Activated T-cell treated with anti-CD3 and anti-CD28 coated beads, Interleukin-2, amount 50 U/mL, for 72 hours (primary cell): ENCODE measurements around the gene NDUFA9. TPM values are rescaled to one million over a fixed set of nuclear protein-coding genes. Genes with fewer than 3 reads are reported as not detected.
A peak's percentile ranks its signal among the peaks of the same experiment; 100 is the strongest.

Experiments used
- ATAC-seq, 2 donors: fragments of 150-1000 bp; cut with Tn5 transposase; replicated peaks in 1 of 2; 2 replicates each; pipeline ENCODE4 v1.10.0; 2021; ENCODE audit warnings: moderate library complexity in 2 of 2, mild to moderate bottlenecking in 1 of 2
- DNase-seq, 2 donors: peaks; one replicate each; pipeline ENCODE4 v3.0.0; 2021 to 2022; ENCODE audit warnings: mixed read lengths in 1 of 2
- H3K27ac Mint-ChIP-seq: one replicate; pipeline ENCODE4 v1.8.0; 2022; ENCODE audit warnings: mild to moderate bottlenecking, moderate library complexity, mixed read lengths
- H3K27me3 Mint-ChIP-seq: one replicate; pipeline ENCODE4 v1.8.0; 2022; ENCODE audit warnings: low read depth, mixed read lengths
- H3K36me3 Mint-ChIP-seq, 2 donors: one replicate each; pipeline ENCODE4 v1.8.0; 2022; ENCODE audit warnings: mixed read lengths in 2 of 2, mild to moderate bottlenecking in 1 of 2; ENCODE audit not compliant: insufficient read depth in 2 of 2
- H3K4me1 Mint-ChIP-seq: one replicate; pipeline ENCODE4 v1.8.0; 2022; ENCODE audit warnings: low read depth, mixed read lengths
- H3K4me3 Mint-ChIP-seq, 2 donors: one replicate each; pipeline ENCODE4 v1.8.0; 2022; ENCODE audit warnings: mild to moderate bottlenecking in 2 of 2, mixed read lengths in 2 of 2, moderate library complexity in 2 of 2
- H3K9me3 Mint-ChIP-seq, 2 donors: one replicate each; pipeline ENCODE4 v1.8.0; 2022; ENCODE audit warnings: mixed read lengths in 2 of 2
- total RNA-seq, 2 donors: library from RNA; stranded (reverse); gene quantifications; one replicate each; pipeline ENCODE4 v1.2.3, GENCODE V29; 2022

The NDUFA9 gene
- total RNA-seq, result 100 to 1,000 TPM; 107 to 119 TPM

- peak within 1 kb of the TSS; percentile 91 for H3K27ac Mint-ChIP-seq
- H3K4me3 Mint-ChIP-seq, result peak within 1 kb of the TSS; percentile 98
- H3K27me3 Mint-ChIP-seq, result no peaks in the 10 kb centered on the region
- no peaks in the 10 kb centered on the region for H3K9me3 Mint-ChIP-seq
- DNase-seq, result peak; percentile 82
- ATAC-seq, result peak; percentile 96 to 97
- peaks cover 1 to 3% of the 10 kb centered on the region in 2 donors for H3K36me3 Mint-ChIP-seq
- peaks cover 34% of the 10 kb centered on the region for H3K4me1 Mint-ChIP-seq
These were observed at the start of gene NDUFA9, which contains the start of gene AKAP3 for GRCh38 chr12:4648501-4649357. Gene NDUFA9, plus strand, starts transcription at chr12:4649114. Its CDS starts 13 bp downstream, at chr12:4649127. Gene AKAP3, minus strand, starts transcription at chr12:4649051. Its CDS starts 10,855 bp downstream, at chr12:4638196.

DNA sequence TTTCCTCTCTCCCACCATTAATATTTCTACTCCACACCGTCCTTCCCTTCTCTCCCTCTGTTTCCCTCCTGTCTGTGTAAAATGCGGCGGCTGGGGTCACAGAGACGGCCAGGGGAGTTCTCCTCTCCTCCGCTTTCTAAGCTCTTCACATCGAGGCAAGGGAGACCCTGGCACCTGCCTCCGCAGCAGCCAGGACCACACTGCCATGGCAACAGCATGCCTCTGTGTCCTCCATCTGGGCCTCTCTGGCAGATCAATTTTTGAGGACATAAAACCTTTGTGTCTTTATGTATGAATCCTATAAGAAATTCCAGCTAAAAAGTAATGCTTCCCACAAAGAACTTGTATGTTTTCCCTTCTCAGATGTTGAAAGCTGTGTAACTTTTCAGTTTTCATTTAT is 45.5 kb upstream of the NDUFA9 start:
- Mint-ChIP-seq H3K4me3 (no peak overlapping the region), H3K27me3 (peaks cover 17% of the 10 kb centered on the region), H3K9me3 (no peaks in the 10 kb centered on the region), H3K27ac (no peak overlapping the region), H3K4me1 (peaks cover 13% of the 10 kb centered on the region), H3K36me3 (peaks cover 1 to 3% of the 10 kb centered on the region in 2 donors)
- ATAC-seq (no peak), DNase-seq (no peak)

DNA sequence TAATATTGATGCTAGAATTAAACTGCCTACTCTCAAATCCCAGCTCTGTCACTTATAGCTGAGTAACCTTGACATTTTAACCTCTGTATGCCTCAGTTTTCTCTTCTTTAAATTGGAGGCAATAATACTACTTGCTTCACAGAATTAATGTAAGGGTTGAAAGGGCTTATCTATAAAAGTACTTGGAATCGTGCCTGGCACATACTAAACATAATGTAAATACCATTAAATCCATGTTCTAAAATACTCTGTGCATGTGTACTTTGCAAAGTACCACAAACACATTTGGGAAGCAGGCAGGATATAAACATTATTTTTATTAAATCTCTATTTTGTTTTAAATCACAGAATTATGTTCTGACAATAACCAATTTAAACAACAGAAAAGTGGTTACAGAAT is 45.0 kb upstream of the NDUFA9 start:
- DNase-seq (no peak), ATAC-seq (no peak)
- Mint-ChIP-seq H3K27me3 (peaks cover 17% of the 10 kb centered on the region), H3K4me3 (no peak overlapping the region), H3K36me3 (peaks cover 1 to 3% of the 10 kb centered on the region in 2 donors), H3K4me1 (peaks cover 13% of the 10 kb centered on the region), H3K9me3 (no peaks in the 10 kb centered on the region), H3K27ac (no peak overlapping the region)

DNA sequence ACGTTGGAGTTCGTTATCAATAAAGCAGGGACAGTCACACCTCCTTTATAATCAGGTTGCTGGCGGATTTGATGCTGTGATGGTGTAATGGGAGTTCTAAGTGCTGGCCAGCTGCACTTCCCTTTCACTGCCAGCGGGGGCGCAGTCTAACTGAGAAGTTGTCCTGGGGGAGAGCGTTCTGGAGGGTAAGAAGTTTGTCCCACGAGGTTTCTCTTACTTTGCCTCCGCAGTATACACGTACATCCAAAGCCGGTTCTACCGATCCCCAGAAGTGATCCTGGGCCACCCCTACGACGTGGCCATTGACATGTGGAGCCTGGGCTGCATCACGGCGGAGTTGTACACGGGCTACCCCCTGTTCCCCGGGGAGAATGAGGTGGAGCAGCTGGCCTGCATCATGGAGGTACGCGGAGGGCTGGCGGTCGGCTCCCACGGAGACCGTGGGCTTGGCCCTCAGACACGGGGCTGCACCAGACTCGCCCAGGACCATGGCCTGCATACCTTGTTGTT is 44.2 kb upstream of the NDUFA9 start:
- ATAC-seq (peak; percentile 96 to 98), DNase-seq (peak; percentile 83 to 84)
- H3K9me3 Mint-ChIP-seq, result no peaks in the 10 kb centered on the region
- H3K36me3 Mint-ChIP-seq, result peaks cover 1 to 3% of the 10 kb centered on the region in 2 donors
- peak overlapping the region; percentile 95 to 98 for H3K4me3 Mint-ChIP-seq
- peak overlapping the region; percentile 96 for H3K27ac Mint-ChIP-seq
- H3K27me3 Mint-ChIP-seq, result peaks cover 17% of the 10 kb centered on the region
- H3K4me1 Mint-ChIP-seq, result peaks cover 13% of the 10 kb centered on the region

DNA sequence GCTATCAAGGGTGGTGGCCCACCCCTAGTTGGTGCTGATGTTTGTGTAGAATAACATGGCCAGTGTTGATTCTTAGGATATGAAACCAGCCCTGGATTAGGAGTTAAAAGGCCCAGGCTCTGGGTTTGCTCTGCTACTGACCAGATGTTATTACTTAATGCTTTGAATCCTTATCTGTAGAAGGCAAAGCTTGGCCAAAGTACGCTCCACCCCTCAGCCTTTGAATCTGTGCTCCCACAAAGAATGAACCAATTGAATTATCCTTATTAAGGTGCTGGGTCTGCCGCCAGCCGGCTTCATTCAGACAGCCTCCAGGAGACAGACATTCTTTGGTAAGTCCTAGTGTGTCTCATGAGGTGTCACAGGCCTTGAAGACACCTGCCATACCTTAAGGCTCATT is 41.9 kb upstream of the NDUFA9 start:
- H3K4me3 Mint-ChIP-seq, result peak overlapping the region in 1 of 2 donors; percentile 5
- H3K9me3 Mint-ChIP-seq, result no peaks in the 10 kb centered on the region
- no peak overlapping the region for H3K27ac Mint-ChIP-seq
- DNase-seq (no peak), ATAC-seq (no peak)
- peaks cover 13% of the 10 kb centered on the region for H3K4me1 Mint-ChIP-seq
- peaks cover 15% of the 10 kb centered on the region for H3K27me3 Mint-ChIP-seq
- peaks cover 1 to 3% of the 10 kb centered on the region in 2 donors for H3K36me3 Mint-ChIP-seq

DNA sequence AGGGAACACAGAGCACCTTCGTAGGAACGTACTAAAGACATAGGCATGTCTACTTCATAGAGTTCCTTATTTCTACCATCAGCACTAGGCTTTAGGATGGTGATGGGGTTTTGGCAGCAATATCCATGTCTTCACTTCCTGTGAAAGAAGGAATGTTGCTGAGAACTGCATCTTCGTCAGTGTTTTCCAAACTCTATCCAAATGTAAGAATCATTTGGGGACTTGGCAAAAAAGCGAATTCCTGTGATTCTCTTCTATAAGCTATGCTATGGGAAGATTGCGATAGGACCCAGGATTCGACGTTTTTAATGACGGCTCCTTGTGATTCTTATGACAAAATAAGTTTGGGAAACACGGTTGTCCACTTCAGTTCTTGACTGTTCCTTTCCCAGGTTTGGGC is 39.8 kb upstream of the NDUFA9 start:
- DNase-seq (no peak), ATAC-seq (no peak)
- Mint-ChIP-seq H3K27me3 (no peaks in the 10 kb centered on the region), H3K9me3 (no peaks in the 10 kb centered on the region), H3K36me3 (peaks cover 4 to 7% of the 10 kb centered on the region in 2 donors), H3K4me3 (no peak overlapping the region), H3K27ac (no peak overlapping the region), H3K4me1 (peaks cover 13% of the 10 kb centered on the region)

GRCh38 chr12:4610481-4610880 is 38.4 kb upstream of the NDUFA9 start:
- no peaks in the 10 kb centered on the region for H3K27me3 Mint-ChIP-seq
- H3K9me3 Mint-ChIP-seq, result no peaks in the 10 kb centered on the region

DNA sequence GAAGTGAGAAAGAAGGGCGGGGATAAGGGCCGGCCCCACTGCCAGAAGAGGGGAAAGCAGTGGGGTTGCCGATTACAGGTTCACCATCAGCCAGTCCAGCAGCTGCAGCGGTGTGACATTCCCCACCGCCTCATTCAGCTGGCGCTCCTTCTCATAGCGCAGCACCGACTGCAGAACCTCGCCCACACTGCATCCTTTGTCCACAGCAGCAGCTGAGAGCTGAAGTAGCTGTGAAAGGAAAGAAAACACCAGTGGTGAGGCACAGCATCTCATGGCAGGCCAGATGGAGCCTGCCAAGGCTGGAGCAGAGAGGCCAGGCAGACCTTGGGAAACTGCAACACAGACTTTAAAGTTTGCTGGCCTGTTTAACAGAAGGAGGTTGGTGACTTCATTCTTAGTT is 33.2 kb upstream of the NDUFA9 start:
- DNase-seq, result no peak
- no peak for ATAC-seq
- H3K36me3 Mint-ChIP-seq, result peaks cover 1 to 6% of the 10 kb centered on the region in 2 donors
- no peaks in the 10 kb centered on the region for H3K27me3 Mint-ChIP-seq
- no peaks in the 10 kb centered on the region for H3K4me1 Mint-ChIP-seq
- H3K4me3 Mint-ChIP-seq, result no peak overlapping the region
- no peaks in the 10 kb centered on the region for H3K9me3 Mint-ChIP-seq
- H3K27ac Mint-ChIP-seq, result no peak overlapping the region

More at GRCh38 chr12:4610481-4610880, 38.4 kb upstream of the NDUFA9 start:
- Mint-ChIP-seq H3K4me1 (peaks cover 11% of the 10 kb centered on the region), H3K4me3 (no peak overlapping the region), H3K27ac (no peak overlapping the region), H3K36me3 (peaks cover 1 to 6% of the 10 kb centered on the region in 2 donors)
- DNase-seq, result no peak
- no peak for ATAC-seq

GRCh38 chr12:4621511-4621910 is 27.4 kb upstream of the NDUFA9 start:
- H3K4me3 Mint-ChIP-seq, result no peak overlapping the region
- H3K27me3 Mint-ChIP-seq, result peaks cover 3% of the 10 kb centered on the region
- no peak for DNase-seq
- no peak for ATAC-seq
- no peak overlapping the region for H3K27ac Mint-ChIP-seq
- no peaks in the 10 kb centered on the region for H3K9me3 Mint-ChIP-seq
- H3K36me3 Mint-ChIP-seq, result no peaks in the 10 kb centered on the region
- no peaks in the 10 kb centered on the region for H3K4me1 Mint-ChIP-seq

DNA sequence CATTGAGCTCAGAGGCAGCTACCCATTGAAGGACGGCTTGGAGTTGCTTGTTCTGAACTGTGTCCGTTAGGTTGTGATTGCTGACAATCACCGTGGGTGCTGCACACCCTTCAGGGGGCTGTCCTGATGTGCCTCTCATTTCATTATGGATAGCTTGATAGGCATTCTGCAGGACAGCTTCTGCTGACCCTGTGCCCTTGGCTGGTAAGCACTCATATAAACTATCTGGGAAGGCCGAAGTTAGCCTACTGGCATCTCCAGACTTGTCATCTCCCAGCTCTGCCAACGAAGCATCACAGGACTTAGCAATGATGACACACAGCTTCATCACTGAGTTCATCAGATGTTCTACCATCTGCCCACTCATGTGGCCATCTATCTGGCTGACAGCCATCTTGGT is 22.4 kb upstream of the NDUFA9 start:
- no peaks in the 10 kb centered on the region for H3K9me3 Mint-ChIP-seq
- no peaks in the 10 kb centered on the region for H3K4me1 Mint-ChIP-seq
- ATAC-seq, result no peak
- no peak overlapping the region for H3K27ac Mint-ChIP-seq
- DNase-seq, result no peak
- H3K36me3 Mint-ChIP-seq, result no peaks in the 10 kb centered on the region
- H3K27me3 Mint-ChIP-seq, result peaks cover 5% of the 10 kb centered on the region
- H3K4me3 Mint-ChIP-seq, result no peak overlapping the region

- ATAC-seq, result no peak
- no peaks in the 10 kb centered on the region for H3K4me1 Mint-ChIP-seq
- no peak overlapping the region for H3K27ac Mint-ChIP-seq
- H3K36me3 Mint-ChIP-seq, result no peaks in the 10 kb centered on the region
- H3K9me3 Mint-ChIP-seq, result no peaks in the 10 kb centered on the region
- no peak for DNase-seq
- peaks cover 5% of the 10 kb centered on the region for H3K27me3 Mint-ChIP-seq
- H3K4me3 Mint-ChIP-seq, result no peak overlapping the region
These were observed 20.5 kb upstream of the NDUFA9 start for GRCh38 chr12:4628406-4628805.

- Mint-ChIP-seq H3K36me3 (no peaks in the 10 kb centered on the region), H3K9me3 (no peaks in the 10 kb centered on the region), H3K4me1 (no peaks in the 10 kb centered on the region), H3K4me3 (no peak overlapping the region), H3K27me3 (peaks cover 5% of the 10 kb centered on the region), H3K27ac (no peak overlapping the region)
- ATAC-seq (no peak), DNase-seq (no peak)
These were observed 18.7 kb upstream of the NDUFA9 start for GRCh38 chr12:4630262-4630661.

GRCh38 chr12:4643747-4644146 is 5.2 kb upstream of the NDUFA9 start:
- DNase-seq (no peak), ATAC-seq (no peak)
- Mint-ChIP-seq H3K27me3 (no peaks in the 10 kb centered on the region), H3K4me3 (no peak overlapping the region), H3K36me3 (peaks cover 0 to under 1% of the 10 kb centered on the region in 2 donors), H3K9me3 (no peaks in the 10 kb centered on the region), H3K4me1 (peaks cover 6% of the 10 kb centered on the region), H3K27ac (no peak overlapping the region)
